KMS-11 (cell line): ENCODE results near the gene MS4A10.

Experiments used
- H2AFZ ChIP-seq: fragments of 200-600 bp; sonication (generic); 2 replicates; pipeline ENCODE4 v1.6.1; 2016; ENCODE audit warnings: antibody characterized with exemption, mixed run types, low read depth
- H3K27ac ChIP-seq: fragments of 200-600 bp; sonication (generic); 2 replicates; pipeline ENCODE4 v1.6.1; 2016; ENCODE audit warnings: mild to moderate bottlenecking, mixed run types
- H3K27me3 ChIP-seq: fragments of 200-600 bp; sonication (generic); 2 replicates; pipeline ENCODE4 v1.6.1; 2017; ENCODE audit warnings: mild to moderate bottlenecking, low read depth, mixed run types, moderate library complexity; ENCODE audit not compliant: insufficient read depth
- H3K36me3 ChIP-seq: fragments of 200-600 bp; sonication (generic); 2 replicates; pipeline ENCODE4 v1.6.1; 2017; ENCODE audit warnings: mild to moderate bottlenecking, mixed run types; ENCODE audit not compliant: insufficient read depth
- H3K4me1 ChIP-seq: fragments of 200-600 bp; sonication (generic); 2 replicates; pipeline ENCODE4 v1.6.1; 2016; ENCODE audit warnings: mild to moderate bottlenecking, low read depth, mixed run types; ENCODE audit not compliant: poor library complexity, severe bottlenecking
- H3K4me2 ChIP-seq: fragments of 200-600 bp; sonication (generic); 2 replicates; pipeline ENCODE4 v1.7.0; 2016; ENCODE audit warnings: mild to moderate bottlenecking, mixed run types
- H3K4me3 ChIP-seq: fragments of 200-600 bp; sonication (generic); IDR thresholded peaks from 2 replicates; pipeline ENCODE4 v1.6.1; 2017; ENCODE audit warnings: low read depth, low read length, mixed read lengths; ENCODE audit not compliant: insufficient read depth
- H3K79me2 ChIP-seq: fragments of 200-600 bp; sonication (generic); 2 replicates; pipeline ENCODE4 v1.6.1; 2016; ENCODE audit warnings: low read depth, mixed run types; ENCODE audit not compliant: insufficient read depth
- H3K9ac ChIP-seq: fragments of 200-600 bp; sonication (generic); 2 replicates; pipeline ENCODE4 v1.6.1; 2016; ENCODE audit warnings: mild to moderate bottlenecking, mixed run types
- H4K20me1 ChIP-seq: fragments of 200-600 bp; sonication (generic); 2 replicates; pipeline ENCODE4 v1.6.1; 2016; ENCODE audit warnings: mild to moderate bottlenecking, mixed run types; ENCODE audit not compliant: insufficient read depth
- TF ChIP-seq, protein P1 (sequence below): fragments of 200-600 bp; sonication (generic); conservative IDR thresholded peaks from 2 replicates; pipeline ENCODE4 v1.6.1; 2017; ENCODE audit warnings: low read depth, mild to moderate bottlenecking, antibody characterized with exemption, low read length, moderate library complexity, mixed read lengths

Gene MS4A10

GRCh38 chr11:60763692-60764369 is 21.3 kb upstream of the MS4A10 start:
- TF ChIP-seq, protein P1, sequence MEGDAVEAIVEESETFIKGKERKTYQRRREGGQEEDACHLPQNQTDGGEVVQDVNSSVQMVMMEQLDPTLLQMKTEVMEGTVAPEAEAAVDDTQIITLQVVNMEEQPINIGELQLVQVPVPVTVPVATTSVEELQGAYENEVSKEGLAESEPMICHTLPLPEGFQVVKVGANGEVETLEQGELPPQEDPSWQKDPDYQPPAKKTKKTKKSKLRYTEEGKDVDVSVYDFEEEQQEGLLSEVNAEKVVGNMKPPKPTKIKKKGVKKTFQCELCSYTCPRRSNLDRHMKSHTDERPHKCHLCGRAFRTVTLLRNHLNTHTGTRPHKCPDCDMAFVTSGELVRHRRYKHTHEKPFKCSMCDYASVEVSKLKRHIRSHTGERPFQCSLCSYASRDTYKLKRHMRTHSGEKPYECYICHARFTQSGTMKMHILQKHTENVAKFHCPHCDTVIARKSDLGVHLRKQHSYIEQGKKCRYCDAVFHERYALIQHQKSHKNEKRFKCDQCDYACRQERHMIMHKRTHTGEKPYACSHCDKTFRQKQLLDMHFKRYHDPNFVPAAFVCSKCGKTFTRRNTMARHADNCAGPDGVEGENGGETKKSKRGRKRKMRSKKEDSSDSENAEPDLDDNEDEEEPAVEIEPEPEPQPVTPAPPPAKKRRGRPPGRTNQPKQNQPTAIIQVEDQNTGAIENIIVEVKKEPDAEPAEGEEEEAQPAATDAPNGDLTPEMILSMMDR, result no peak
- H3K27ac ChIP-seq, result no peak overlapping the region
- no peaks in the 10 kb centered on the region for H3K36me3 ChIP-seq
- H4K20me1 ChIP-seq, result no peaks in the 10 kb centered on the region
- H3K9ac ChIP-seq, result no peak overlapping the region
- H3K4me1 ChIP-seq, result peaks cover 40% of the 10 kb centered on the region
- no peaks in the 10 kb centered on the region for H3K27me3 ChIP-seq
- peak overlapping the region; percentile 9; the same call in 1 of the 2 replicates for H3K4me2 ChIP-seq
- no peaks in the 10 kb centered on the region for H3K79me2 ChIP-seq
- no peak overlapping the region for H2AFZ ChIP-seq
- no peak overlapping the region for H3K4me3 ChIP-seq

DNA sequence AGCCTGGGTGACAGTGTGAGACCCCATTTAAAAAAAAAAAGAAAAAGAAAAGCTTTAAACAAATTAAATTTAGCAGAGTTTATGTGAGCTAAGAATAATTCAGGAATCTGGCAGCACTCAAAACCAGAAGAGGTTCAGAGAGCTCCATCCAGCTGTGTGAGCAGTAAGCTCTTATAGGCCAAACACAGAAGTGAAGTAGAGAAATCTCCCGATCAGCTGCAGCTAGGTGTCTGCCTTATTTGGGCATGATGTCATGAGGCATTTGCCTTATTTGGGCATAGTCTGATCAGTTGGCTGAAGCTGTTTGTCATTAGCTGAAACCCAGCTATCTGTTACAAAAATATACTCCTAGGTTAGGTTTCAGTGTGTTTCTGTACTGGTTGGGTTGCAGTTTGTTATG is 20.3 kb upstream of the MS4A10 start:
- H4K20me1 ChIP-seq, result no peaks in the 10 kb centered on the region
- H3K4me2 ChIP-seq, result peak overlapping the region; percentile 31; the same call in 1 of the 2 replicates
- H3K4me3 ChIP-seq, result no peak overlapping the region
- H3K36me3 ChIP-seq, result no peaks in the 10 kb centered on the region
- H3K27ac ChIP-seq, result no peak overlapping the region
- no peak overlapping the region for H2AFZ ChIP-seq
- H3K79me2 ChIP-seq, result no peaks in the 10 kb centered on the region
- no peaks in the 10 kb centered on the region for H3K27me3 ChIP-seq
- H3K4me1 ChIP-seq, result peaks cover 40% of the 10 kb centered on the region
- H3K9ac ChIP-seq, result no peak overlapping the region
- TF ChIP-seq, protein P1, result no peak

GRCh38 chr11:60765355-60765754 is 19.8 kb upstream of the MS4A10 start:
- Histone ChIP-seq H3K9ac (no peak overlapping the region), H3K4me3 (no peak overlapping the region), H3K36me3 (no peaks in the 10 kb centered on the region), H2AFZ (no peak overlapping the region), H3K27me3 (no peaks in the 10 kb centered on the region), H3K79me2 (no peaks in the 10 kb centered on the region), H3K27ac (no peak overlapping the region), H3K4me2 (peak overlapping the region; percentile 31; the same call in 1 of the 2 replicates), H3K4me1 (peaks cover 40% of the 10 kb centered on the region), H4K20me1 (no peaks in the 10 kb centered on the region)
- TF ChIP-seq, protein P1, result no peak

GRCh38 chr11:60766547-60766946 is 18.6 kb upstream of the MS4A10 start:
- peaks cover 38% of the 10 kb centered on the region for H3K4me1 ChIP-seq
- H3K36me3 ChIP-seq, result no peaks in the 10 kb centered on the region
- H3K9ac ChIP-seq, result no peak overlapping the region
- H2AFZ ChIP-seq, result no peak overlapping the region
- H3K79me2 ChIP-seq, result no peaks in the 10 kb centered on the region
- H3K27me3 ChIP-seq, result no peaks in the 10 kb centered on the region
- TF ChIP-seq, protein P1, result no peak
- no peak overlapping the region for H3K27ac ChIP-seq
- no peak overlapping the region for H3K4me3 ChIP-seq
- no peak overlapping the region for H3K4me2 ChIP-seq
- no peaks in the 10 kb centered on the region for H4K20me1 ChIP-seq
